ENCODE measurements around the gene FGFRL1. TPM values are rescaled to one million over a fixed set of nuclear protein-coding genes. Genes with fewer than 3 reads are reported as not detected.
"Not testable (repeated sequence)": the region's sequence is repeated elsewhere in the genome, so short reads cannot be mapped to it uniquely, and the experiment has no call there.

Gene FGFRL1
- total RNA-seq, 2 donors from 2014 or later, result 15.2 to 16.6 TPM

DNA sequence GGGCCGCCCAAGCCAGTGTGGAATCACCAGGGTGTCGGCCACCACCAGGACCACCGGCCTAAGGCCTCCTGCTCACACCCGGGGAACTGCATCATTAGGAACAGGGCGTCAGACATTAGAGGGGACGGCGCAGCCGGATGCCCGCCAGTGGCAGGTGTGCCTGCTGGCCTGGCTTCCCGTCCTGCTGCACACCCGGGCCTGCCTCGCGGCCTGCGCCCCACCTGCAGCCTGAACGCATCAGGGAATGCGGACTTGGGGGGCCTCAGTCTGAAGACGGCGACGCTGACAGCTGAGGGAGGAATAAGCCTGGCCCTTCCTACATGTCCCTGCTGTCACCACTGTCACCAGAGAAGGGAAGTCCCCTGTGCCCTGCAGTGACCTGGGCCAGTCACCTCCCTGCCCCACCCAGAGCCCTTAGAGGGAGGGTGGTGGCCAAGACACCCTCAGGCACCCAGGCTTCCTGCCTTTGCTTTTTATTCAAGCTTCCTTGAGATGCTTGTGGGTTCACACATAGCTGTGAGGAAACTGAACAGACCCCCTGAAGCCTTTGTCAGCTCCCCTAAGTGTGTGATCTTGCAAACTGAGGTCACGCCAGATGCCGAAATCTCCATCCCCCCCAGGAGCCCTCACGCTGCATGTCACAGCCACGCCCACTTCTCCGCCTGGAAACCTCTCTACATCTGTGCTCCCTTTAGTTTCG, 41.2 kb upstream of the FGFRL1 start:
- peak; percentile 87 for DNase-seq (ENCODE audit: low spot score)
- peaks cover 9 to 16% of the 10 kb centered on the region in 2 donors for H3K4me1 Mint-ChIP-seq (ENCODE audit: low read depth in 2 of 2)
- H3K9me3 Mint-ChIP-seq, result no peaks in the 10 kb centered on the region
- no peaks in the 10 kb centered on the region for H3K27me3 Mint-ChIP-seq
- H3K4me3 Mint-ChIP-seq, result peak overlapping the region; percentile 84
- no peaks in the 10 kb centered on the region for H3K36me3 Mint-ChIP-seq
- ATAC-seq, result peak; percentile 66 to 71
- peak overlapping the region; percentile 29 to 49 for H3K27ac Mint-ChIP-seq

DNA sequence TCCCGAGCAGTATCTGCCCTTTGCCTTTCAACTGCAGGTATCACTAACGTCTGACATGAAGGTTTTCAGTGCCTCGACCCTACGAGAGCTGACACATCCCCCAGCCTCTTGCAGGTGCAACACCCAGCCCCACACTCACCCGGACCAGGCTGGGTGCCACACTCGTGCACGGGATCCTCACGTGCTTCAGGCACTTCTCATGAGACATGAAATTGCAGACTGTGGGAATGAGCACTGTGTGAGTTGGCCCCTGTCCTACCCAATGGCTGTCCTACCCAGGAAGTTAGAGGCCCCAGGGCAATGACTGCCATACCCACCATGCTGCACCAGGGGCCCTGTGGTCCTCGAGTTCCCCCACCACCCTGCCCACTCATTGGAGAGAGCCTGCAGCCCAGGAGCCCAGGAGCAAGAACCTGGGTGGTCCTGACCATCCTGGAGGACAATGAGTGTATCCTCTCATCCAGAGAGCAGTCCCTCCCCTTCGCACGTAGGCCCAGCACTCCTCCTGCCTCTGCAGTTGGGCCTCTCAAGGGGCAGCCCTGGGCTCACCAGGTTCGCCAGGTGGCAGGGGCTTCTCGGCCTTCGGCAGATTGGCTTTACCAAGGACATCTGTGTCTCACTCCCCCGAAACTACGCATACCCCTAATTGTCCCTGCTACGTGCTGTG, 40.4 kb upstream of the FGFRL1 start:
- H3K36me3 Mint-ChIP-seq, result no peaks in the 10 kb centered on the region
- ATAC-seq (no peak), DNase-seq (ENCODE audit: low spot score) (no peak)
- peak overlapping the region; percentile 84 for H3K4me3 Mint-ChIP-seq
- peaks cover 9 to 16% of the 10 kb centered on the region in 2 donors for H3K4me1 Mint-ChIP-seq (ENCODE audit: low read depth in 2 of 2)
- H3K27me3 Mint-ChIP-seq, result no peaks in the 10 kb centered on the region
- H3K9me3 Mint-ChIP-seq, result no peaks in the 10 kb centered on the region
- peak overlapping the region; percentile 29 to 49 for H3K27ac Mint-ChIP-seq

DNA sequence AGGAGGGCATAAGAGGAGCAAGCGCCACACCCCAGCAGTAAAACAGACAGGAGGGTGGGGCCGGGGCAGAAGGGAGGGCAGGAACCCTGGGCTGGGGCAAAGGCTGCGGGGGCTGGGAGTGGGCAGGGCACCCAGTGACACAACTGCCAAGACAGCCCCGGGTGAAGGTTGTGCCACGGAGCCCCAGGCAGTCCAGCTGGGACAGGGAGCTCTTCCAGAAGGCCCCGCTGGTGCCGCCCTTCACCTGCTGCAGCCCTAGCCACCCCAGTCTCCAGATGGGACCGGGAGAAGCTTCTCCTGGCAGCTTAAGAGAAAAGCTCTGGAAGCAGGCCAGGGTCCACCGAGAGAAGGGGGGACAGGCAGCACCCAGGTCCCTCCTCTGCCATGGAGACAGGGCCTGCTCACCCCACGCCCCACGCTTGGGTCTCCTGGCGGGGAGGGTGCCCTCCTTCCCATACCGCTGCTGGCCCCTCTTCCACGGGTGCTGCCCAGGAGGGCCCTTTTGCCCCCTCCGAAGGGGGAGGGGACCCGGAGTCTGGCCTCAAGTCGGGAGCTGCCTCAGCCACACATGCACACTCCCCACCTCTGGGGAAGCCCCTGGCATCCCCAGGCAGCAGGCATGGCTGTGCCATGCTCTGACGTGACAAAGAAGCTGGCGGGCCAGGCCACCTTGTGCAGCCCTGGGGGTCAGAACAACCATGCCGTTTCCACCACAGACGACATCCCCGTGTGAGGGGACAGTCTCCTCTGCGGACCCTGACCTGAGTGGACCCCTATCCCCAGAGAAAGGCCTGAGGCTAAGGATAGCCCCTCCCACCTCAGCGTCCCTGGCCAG, 39.5 kb upstream of the FGFRL1 start:
- ATAC-seq (no peak), DNase-seq (ENCODE audit: low spot score) (no peak)
- H3K27ac Mint-ChIP-seq, result no peak overlapping the region
- H3K4me3 Mint-ChIP-seq, result peak overlapping the region; percentile 84
- no peaks in the 10 kb centered on the region for H3K9me3 Mint-ChIP-seq
- peaks cover 9 to 16% of the 10 kb centered on the region in 2 donors for H3K4me1 Mint-ChIP-seq (ENCODE audit: low read depth in 2 of 2)
- H3K27me3 Mint-ChIP-seq, result no peaks in the 10 kb centered on the region
- no peaks in the 10 kb centered on the region for H3K36me3 Mint-ChIP-seq

DNA sequence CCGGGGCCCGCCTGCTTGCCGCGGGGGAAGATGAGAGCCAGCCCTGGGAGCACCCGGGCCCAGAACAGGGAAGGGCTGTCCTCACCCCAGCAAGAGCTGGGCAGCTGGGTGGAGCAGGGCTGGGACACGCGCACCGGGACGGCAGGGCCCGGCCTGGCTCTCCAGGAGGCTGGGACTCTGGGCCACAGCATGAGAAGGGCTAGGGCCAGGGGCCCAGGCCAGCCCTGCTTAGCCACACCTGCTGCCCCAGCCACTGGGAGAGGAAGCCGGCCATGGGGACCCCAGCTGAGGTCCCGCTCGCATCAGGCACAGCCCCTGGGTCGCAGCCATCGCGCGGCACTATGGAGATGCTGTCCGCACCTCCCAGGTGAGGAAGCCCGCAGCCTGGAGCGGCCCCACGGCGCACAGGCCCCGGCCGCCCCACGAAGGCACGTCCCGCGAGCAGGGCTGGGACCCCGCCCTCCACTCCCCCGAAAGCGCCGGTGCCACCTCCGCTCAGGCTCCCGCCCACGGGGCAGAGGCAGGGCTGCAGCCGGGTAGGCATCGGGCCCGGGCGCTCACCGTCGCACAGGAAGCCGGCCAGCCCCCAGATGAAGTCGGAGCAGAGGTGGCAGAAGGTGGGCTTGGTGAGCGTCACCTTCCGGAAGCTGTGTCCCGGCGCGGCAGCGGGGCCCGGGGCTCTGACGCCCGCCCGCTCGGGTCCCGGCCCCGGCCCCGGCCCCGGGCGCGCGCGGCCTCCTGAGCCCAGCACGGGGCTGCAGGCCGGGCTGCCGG, 38.6 kb upstream of the FGFRL1 start:
- no peak for DNase-seq (ENCODE audit: low spot score)
- H3K4me3 Mint-ChIP-seq, result peak overlapping the region; percentile 38
- peaks cover 9 to 16% of the 10 kb centered on the region in 2 donors for H3K4me1 Mint-ChIP-seq (ENCODE audit: low read depth in 2 of 2)
- no peaks in the 10 kb centered on the region for H3K9me3 Mint-ChIP-seq
- no peaks in the 10 kb centered on the region for H3K36me3 Mint-ChIP-seq
- no peaks in the 10 kb centered on the region for H3K27me3 Mint-ChIP-seq
- H3K27ac Mint-ChIP-seq, result no peak overlapping the region
- peak; percentile 52 to 56 for ATAC-seq

DNA sequence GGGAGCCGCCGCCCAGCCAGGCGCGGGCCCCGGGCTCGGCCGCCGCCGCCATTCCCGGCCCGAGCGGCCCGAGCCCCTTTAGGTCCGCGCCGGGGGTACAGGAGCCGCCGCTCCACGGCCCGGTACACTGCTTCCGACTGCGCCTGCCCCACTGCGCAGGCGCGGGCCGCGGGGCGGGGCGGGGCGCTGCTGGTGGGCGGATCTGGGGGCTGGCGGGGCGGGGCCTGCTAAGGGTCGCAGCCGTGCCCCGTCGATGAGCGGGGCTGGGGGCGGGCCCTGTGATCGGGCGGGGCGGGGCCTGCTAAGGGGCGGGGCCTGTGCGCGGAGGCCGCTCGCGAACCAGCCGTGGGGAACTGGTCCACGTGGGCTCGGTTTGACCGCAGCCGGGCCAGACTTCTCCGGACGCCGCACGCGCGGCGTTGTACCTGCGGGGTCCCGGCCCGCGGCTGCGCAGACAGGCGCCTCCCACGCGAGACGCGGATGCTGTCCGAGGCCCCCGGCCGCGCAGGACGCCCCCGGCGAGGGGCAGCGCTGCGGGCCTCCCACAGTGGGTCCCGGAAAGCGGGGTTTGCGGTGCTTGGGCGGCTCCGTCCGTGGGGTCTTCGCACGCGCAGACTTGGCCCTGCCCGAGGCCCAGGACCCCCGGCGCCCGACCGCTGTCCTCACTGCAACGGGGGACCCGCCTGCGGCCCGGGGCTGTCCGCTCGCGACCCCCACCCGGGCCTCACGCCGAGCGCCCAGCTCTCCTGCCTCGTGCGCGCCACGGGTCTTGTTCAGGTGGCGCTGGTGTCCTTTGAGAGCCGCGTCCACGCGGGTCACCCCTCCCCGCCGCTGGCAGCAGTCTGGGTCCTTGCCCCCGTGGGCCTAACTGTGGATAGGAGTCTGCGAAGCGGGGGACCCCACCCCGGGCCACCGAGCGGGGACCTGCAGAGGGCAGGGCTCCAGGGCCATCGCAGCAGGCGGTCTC, 37.7 kb upstream of the FGFRL1 start, which contains the start of gene DGKQ:
Gene DGKQ (minus strand): TSS at position 139 of the 967 bp plus-strand sequence. CDS start 87 bp downstream, at position 52.
- Mint-ChIP-seq H3K4me1 (ENCODE audit: low read depth in 2 of 2) (peaks cover 9 to 16% of the 10 kb centered on the region in 2 donors), H3K36me3 (no peaks in the 10 kb centered on the region), H3K9me3 (no peaks in the 10 kb centered on the region), H3K4me3 (peak within 1 kb of the TSS; percentile 38), H3K27me3 (no peaks in the 10 kb centered on the region), H3K27ac (no peak within 1 kb of the TSS)
- ATAC-seq (peak; percentile 92 to 95), DNase-seq (ENCODE audit: low spot score) (peak; percentile 90)

DNA sequence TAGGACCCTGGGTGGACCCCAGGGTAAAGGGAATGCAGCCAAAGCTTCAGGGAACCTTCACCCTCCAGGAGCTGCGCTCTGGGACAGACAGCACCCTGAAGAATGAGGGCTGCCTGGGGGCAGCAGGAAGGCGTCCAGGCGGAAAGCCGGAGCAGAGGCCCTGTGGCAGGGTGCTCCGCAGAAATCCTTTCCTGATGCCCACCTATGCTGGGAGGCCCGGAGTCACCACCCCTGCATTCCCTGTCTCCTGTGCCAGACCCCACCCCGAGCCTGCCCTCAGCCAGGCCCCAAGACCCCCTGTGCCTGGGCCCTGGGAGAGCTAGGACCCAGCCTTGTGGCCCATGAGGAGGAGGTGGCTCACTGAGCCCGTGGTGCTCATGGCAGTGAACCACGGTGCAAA, 36.8 kb upstream of the FGFRL1 start:
- no peaks in the 10 kb centered on the region for H3K27me3 Mint-ChIP-seq
- H3K27ac Mint-ChIP-seq, result no peak overlapping the region
- no peak overlapping the region for H3K4me3 Mint-ChIP-seq
- H3K9me3 Mint-ChIP-seq, result no peaks in the 10 kb centered on the region
- no peaks in the 10 kb centered on the region for H3K36me3 Mint-ChIP-seq
- H3K4me1 Mint-ChIP-seq (ENCODE audit: low read depth in 2 of 2), result peaks cover 9 to 16% of the 10 kb centered on the region in 2 donors
- DNase-seq (ENCODE audit: low spot score) (no peak), ATAC-seq (no peak)

DNA sequence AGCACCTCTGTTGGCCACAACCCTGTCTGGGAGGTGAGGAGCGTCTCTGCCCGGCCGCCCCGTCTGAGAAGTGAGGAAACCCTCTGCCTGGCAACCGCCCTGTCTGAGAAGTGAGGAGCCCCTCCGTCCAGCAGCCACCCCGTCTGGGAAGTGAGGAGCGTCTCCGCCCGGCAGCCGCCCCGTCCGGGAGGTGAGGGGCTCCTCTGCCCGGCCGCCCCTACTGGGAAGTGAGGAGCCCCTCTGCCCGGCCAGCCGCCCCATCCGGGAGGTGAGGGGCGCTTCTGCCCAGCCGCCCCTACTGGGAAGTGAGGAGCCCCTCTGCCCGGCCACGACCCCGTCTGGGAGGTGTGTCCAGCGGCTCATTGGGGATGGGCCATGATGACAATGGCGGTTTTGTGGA, 35.4 kb upstream of the FGFRL1 start:
- not testable (repeated sequence) for H3K27ac Mint-ChIP-seq; H3K4me1 Mint-ChIP-seq (ENCODE audit: low read depth in 2 of 2); ATAC-seq; H3K27me3 Mint-ChIP-seq; DNase-seq (ENCODE audit: low spot score); H3K4me3 Mint-ChIP-seq; H3K36me3 Mint-ChIP-seq; H3K9me3 Mint-ChIP-seq

DNA sequence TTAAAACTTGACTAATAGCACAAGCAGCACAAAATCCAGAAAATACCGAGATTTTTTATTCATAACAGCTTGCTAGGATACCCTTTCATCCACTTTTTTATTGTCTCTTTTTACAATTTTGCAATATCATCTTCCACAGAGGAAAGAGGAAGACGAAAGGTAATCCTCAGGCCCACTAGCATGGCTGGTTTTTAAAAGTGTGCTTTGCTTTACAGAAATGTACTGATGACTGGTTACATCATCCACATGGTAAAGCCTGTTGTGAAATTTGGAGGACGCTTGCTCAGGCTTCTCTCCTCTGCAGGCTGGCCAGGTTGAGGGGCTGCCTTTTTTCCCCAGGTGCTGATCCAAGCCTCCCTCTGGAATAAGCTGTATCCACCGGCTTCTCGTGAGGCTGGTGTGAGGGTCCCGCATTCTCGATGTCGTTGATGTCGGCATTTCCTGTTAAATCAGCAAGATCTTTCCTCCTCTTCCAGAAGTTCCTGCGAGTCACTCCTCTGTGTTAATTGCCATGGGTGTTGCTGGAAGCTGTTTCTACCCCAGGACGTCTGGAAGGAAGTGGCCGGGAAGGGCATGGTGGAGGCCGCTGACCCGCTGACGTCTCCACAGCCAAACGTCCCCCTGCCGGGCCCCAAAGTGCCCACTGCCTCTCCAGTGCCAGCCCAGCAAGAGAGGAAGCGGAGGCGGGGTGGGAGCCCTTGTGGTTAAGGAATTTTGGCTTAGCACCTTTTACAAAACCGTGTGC, 32.3 kb upstream of the FGFRL1 start:
- Mint-ChIP-seq H3K9me3 (no peaks in the 10 kb centered on the region), H3K36me3 (no peaks in the 10 kb centered on the region), H3K27ac (no peak overlapping the region), H3K4me3 (no peak overlapping the region), H3K4me1 (ENCODE audit: low read depth in 2 of 2) (no peaks in the 10 kb centered on the region), H3K27me3 (no peaks in the 10 kb centered on the region)
- DNase-seq (ENCODE audit: low spot score) (no peak), ATAC-seq (no peak)

DNA sequence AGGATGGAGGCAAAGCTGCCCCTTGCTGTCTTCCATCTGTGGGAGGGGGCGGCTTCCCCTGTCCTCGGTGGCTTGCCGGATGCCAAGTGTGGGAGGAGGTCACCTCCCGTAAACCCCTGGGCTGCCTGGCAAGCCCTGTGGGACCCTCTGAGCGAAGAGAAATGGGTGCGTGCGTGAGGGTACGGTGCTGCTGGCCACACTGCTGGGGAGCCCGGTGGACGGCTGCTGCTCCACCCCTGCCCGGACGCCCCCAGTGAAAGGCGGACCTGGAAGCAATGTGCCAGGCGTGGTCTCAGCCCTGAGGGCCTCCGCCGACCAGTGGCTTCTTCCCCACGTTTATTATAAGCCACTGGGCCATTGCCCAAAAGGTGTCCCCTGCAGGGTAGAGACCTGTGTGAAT, 29.1 kb upstream of the FGFRL1 start:
- Mint-ChIP-seq H3K4me1 (ENCODE audit: low read depth in 2 of 2) (peaks cover 7 to 12% of the 10 kb centered on the region in 2 donors), H3K27me3 (no peaks in the 10 kb centered on the region), H3K9me3 (no peaks in the 10 kb centered on the region), H3K27ac (no peak overlapping the region), H3K36me3 (no peaks in the 10 kb centered on the region), H3K4me3 (no peak overlapping the region)
- DNase-seq (ENCODE audit: low spot score) (no peak), ATAC-seq (no peak)

DNA sequence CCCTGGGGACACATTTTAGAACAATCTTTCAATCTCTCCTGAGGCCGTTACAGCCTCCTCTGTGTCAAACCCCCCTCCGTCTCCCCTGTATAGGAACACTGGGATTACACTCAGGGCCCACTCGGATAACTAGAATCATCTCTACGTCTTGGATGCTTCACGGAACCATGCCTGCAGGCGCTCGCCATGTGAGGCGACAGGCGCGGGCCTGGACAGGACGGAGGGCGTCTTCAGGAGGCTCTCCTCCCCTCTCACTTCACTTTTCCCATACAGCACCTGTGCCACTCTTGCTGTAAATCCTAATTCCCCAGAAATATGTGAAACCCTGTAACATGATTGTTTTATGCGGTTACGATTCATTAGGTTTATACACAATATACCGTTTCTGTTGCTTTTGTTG, 28.6 kb upstream of the FGFRL1 start:
- no peak overlapping the region for H3K27ac Mint-ChIP-seq
- peaks cover 9 to 12% of the 10 kb centered on the region in 2 donors for H3K4me1 Mint-ChIP-seq (ENCODE audit: low read depth in 2 of 2)
- H3K4me3 Mint-ChIP-seq, result no peak overlapping the region
- H3K36me3 Mint-ChIP-seq, result no peaks in the 10 kb centered on the region
- H3K27me3 Mint-ChIP-seq, result no peaks in the 10 kb centered on the region
- H3K9me3 Mint-ChIP-seq, result no peaks in the 10 kb centered on the region
- ATAC-seq, result no peak
- DNase-seq (ENCODE audit: low spot score), result no peak

DNA sequence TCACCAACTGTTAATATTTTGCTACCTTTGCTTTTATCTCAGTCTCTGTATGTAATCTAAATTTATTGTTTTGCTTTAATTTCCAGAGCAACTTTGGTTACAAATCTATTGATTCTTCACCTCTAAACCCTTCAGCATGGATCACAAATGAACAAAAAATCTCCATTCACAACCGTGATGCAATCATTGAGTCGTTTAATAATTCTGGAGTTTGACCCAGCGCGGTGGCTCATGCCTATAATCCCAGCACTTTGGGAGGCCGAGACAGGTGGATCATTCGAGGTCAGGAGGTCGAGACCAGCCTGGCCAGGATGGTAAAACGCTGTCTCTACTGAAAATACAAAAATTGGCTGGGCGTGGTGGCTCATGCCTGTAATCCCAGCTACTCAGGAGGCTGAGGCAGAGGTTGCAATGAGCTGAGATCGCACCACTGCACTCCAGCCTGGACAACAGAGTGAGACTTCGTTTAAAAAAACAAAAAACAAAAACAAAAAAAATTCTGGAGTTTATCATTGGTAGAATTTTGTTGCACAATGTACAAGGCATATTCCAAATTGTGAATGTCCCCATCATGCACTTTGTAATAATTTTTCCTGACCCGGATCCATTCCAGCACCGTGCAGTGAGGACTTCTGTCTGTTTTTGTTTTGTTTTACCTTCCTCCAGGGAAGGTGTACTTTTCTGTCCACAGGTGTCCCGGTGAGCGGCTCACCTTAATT, 26.9 kb upstream of the FGFRL1 start:
- DNase-seq (ENCODE audit: low spot score), result no peak
- H3K4me1 Mint-ChIP-seq (ENCODE audit: low read depth in 2 of 2), result peaks cover 9 to 12% of the 10 kb centered on the region in 2 donors
- no peak overlapping the region for H3K27ac Mint-ChIP-seq
- ATAC-seq, result no peak
- H3K36me3 Mint-ChIP-seq, result no peaks in the 10 kb centered on the region
- peak overlapping the region; percentile 45 for H3K4me3 Mint-ChIP-seq
- no peaks in the 10 kb centered on the region for H3K27me3 Mint-ChIP-seq
- H3K9me3 Mint-ChIP-seq, result no peaks in the 10 kb centered on the region
